HG03175 (cell line): ENCODE data around the gene UCP1.
"Not testable (repeated sequence)": the region's sequence is repeated elsewhere in the genome, so short reads cannot be mapped to it uniquely, and the experiment has no call there.

Experiments used
- ATAC-seq: cut with Tn5 transposase; IDR thresholded peaks from one replicate; pipeline ENCODE4 v1.9.1; 2021; ENCODE audit warnings: mild to moderate bottlenecking, moderate library complexity; ENCODE audit not compliant: unreplicated experiment

The UCP1 gene

DNA sequence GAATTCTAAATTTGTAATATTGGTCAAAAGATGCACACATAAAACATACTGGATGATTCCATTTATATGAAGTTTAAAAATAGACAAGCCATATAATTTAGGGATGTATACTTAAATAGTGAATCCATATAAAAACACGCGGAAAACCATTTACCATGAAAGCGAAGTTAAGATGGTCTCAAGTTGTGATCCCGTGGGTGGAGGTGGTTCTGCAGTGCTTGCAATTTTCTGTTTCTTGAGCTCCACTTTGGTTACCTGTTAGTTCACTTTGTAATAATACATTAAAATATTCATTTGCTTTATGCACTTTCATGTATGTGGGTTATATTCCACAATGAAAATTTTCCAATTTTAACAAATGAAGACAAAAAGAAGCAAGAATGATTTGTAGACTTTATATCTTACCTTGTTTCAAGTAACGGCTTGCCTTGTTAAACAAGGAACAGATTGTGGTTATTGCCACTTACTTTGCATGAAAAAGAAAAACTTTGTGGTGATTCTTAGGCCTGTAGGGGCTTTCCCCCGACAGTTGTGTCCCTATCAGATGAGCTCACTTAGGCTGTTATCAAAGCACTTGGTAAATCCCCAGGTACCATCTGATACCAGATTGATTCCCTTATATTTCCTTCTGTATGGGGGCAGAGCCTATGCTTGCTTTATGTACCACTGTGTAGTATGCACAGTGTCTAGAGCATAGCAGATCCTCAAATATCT is 12.2 kb downstream of the UCP1 start:
- peak; percentile 99 for ATAC-seq

- ATAC-seq: no peak
Measured at GRCh38 chr4:140533951-140534480, 34.7 kb downstream of the UCP1 start.

DNA sequence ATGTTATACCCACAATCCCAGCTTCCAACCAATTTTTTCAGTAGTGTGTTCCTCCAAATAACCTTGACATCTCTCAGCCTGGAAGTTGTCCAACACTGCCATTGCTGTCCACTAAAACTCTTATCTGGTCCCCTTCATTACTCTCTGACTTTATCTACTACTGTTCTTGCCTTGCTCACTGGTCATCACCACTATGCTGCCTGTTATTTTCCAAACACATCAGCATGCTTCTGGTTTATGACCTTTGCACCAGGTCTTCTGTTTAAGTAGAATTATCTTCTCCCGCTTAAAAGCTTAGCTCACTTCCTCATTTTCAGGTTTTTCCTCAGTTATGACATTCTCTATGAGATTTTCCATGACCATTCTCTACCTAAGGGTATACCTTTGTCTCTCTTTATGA is 39.3 kb downstream of the UCP1 start:
- ATAC-seq: no peak

GRCh38 chr4:140523857-140524742 is 44.7 kb downstream of the UCP1 start, which contains the start of gene ELMOD2:
TSS of gene ELMOD2 (plus strand) at chr4:140524168. CDS start at chr4:140525429, 1,261 bp downstream.
- ATAC-seq: peak; percentile 100

DNA sequence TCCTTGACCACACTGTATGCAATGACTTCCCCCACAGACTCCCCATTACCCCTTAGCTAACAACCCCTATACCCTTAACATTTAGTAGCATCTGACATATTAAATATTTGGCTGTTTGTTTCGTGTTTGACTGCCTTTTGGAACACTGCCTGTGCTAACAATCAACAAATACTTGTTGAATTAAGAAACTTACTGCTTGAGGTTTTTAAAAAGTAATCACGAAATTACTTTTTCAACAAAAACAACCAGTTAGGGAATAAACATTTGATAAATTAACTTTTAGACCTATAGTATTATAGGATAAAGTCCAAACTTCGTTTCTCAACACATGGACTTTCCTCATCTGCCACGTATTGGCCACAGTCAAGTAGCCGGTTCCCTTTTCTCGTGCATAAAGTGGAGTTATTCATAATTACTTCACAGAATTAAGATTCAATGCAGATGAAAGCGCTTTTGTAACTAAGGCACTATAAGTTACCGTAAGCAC is 45.3 kb downstream of the UCP1 start:
- ATAC-seq: peak; percentile 15

GRCh38 chr4:140515423-140515822 is 53.3 kb downstream of the UCP1 start:
- no peak for ATAC-seq

- ATAC-seq: not testable (repeated sequence)
Measured at GRCh38 chr4:140513765-140514164, 55.0 kb downstream of the UCP1 start.
